HG03196 (cell line): ENCODE data around the gene DIRAS1.

Experiments used
- ATAC-seq: cut with Tn5 transposase; IDR thresholded peaks from one replicate; pipeline ENCODE4 v1.9.1; 2021; ENCODE audit not compliant: unreplicated experiment

DIRAS1 gene

GRCh38 chr19:2720777-2721569, at the start of gene DIRAS1:
TSS of gene DIRAS1 (minus strand) at chr19:2721372. CDS start at chr19:2717806, 3,566 bp downstream.
- no peak for ATAC-seq

- ATAC-seq = no peak
Observed at GRCh38 chr19:2770055-2771013, 49.2 kb upstream of the DIRAS1 start.

- no peak for ATAC-seq
Observed at GRCh38 chr19:2769218-2769617, 48.0 kb upstream of the DIRAS1 start.

GRCh38 chr19:2768365-2769132, 47.4 kb upstream of the DIRAS1 start:
- no peak for ATAC-seq

GRCh38 chr19:2767688-2768087, 46.5 kb upstream of the DIRAS1 start:
- ATAC-seq = no peak

GRCh38 chr19:2766594-2767372, 45.6 kb upstream of the DIRAS1 start:
- ATAC-seq = no peak

- no peak for ATAC-seq
Observed at GRCh38 chr19:2765376-2765775, 44.2 kb upstream of the DIRAS1 start.

GRCh38 chr19:2764945-2765344, 43.8 kb upstream of the DIRAS1 start:
- ATAC-seq = no peak

- ATAC-seq = no peak
Observed at GRCh38 chr19:2763687-2764086, 42.5 kb upstream of the DIRAS1 start.

- no peak for ATAC-seq
Observed at GRCh38 chr19:2762783-2763496, 41.8 kb upstream of the DIRAS1 start.

- ATAC-seq = no peak
Observed at GRCh38 chr19:2761876-2762782, 41.0 kb upstream of the DIRAS1 start.

- ATAC-seq = no peak
Observed at GRCh38 chr19:2761309-2761677, 40.1 kb upstream of the DIRAS1 start.

GRCh38 chr19:2759965-2760364, 38.8 kb upstream of the DIRAS1 start:
- ATAC-seq = no peak

- ATAC-seq = no peak
Observed at GRCh38 chr19:2759362-2759761, 38.2 kb upstream of the DIRAS1 start.

- no peak for ATAC-seq
Observed at GRCh38 chr19:2758601-2759313, 37.6 kb upstream of the DIRAS1 start.

- no peak for ATAC-seq
Observed at GRCh38 chr19:2756921-2757881, 36.0 kb upstream of the DIRAS1 start.

- ATAC-seq = no peak
Observed at GRCh38 chr19:2756477-2756876, 35.3 kb upstream of the DIRAS1 start.
